Nasal cavity respiratory epithelium epithelial cell of viscerocranial mucosa (primary cell): ENCODE data around the gene MRPL36. TPM values are rescaled to one million over a fixed set of nuclear protein-coding genes. Genes with fewer than 3 reads are reported as not detected.

Experiments used
- total RNA-seq: library from RNA; depleted of rRNA; stranded (reverse); fragments of >200 nt; gene quantifications from 2 replicates; pipeline ENCODE4 v1.2.3, GENCODE V29; 2014

Gene MRPL36
- 60.9 and 87.8 TPM in 2 replicates for total RNA-seq

DNA sequence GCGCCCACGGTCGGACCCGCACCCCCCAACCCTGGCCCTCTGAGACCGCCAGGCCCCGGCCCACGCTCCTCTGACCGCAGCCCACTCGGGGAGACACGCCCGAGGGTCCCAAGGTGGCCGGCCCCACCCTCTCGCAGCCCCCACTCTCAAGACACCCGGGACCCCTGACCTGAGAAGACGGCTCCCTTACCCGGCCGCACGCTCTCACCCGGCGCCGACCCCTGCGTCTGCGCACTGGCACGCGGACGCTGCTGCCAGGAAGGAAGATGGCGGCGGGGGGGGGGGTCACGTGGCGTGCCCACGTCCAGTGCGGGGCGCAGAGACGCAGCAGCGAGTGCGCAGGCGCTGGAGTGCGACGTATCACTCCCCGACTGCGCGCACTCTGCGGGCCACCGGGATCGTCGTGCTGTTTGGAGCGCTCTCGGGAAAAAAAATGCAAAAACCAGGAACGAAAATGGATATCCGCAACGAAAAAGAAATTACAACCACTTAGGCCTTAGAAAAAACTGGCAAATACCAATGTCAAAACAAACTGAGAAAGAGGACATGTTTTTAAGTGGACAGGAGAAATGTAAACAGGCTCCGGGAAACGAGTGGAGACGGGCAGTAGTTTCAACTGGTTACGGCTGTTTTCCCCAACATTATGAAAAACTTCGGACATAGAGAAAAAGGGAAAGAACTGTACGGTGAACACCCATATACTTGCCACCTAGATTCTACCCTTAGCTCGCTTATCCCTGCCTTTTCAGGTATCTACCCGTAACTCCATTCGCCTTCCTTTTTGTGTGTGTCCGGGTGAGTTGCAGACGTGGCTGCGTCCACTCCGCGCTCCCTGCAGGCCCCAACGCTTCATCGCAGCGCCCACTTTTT is at the start of gene MRPL36:
Gene MRPL36, minus strand, starts transcription at position 236 of the 870 bp plus-strand sequence. CDS start 902 bp downstream, outside the sequence.

DNA sequence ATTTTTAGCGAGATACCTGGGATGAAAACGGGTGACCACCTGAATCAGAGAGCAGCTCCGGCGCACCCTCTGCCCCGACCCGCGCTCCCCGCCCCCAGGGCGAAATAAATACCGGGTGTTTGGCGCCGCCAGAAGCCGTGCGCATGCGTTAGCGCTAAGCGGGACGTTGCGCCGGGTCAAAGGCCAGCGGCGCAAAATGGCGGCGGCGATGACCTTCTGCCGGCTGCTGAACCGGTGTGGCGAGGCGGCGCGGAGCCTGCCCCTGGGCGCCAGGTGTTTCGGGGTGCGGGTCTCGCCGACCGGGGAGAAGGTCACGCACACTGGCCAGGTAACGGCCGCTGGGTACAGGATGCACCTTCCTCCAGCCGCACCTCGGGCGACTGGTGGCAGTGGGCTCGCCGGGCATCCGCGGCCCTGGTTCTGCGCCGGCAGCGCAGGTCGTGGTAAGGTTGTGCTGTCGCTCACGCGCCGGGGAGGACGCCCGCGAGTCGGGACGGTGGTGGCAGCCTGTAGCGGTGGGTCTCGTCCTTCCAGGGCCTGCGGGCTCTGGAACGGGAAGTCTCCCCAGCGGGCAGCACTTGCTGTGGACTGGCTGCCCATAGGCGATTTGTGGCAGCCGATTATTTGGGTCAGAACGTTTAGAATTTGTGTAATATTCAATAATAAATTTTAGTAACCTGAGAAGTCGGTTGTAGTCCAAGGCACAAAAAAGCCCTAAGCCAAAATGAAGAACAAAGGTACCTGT is 1.8 kb upstream of the MRPL36 start, which contains the start of gene NDUFS6:
Gene NDUFS6, plus strand, starts transcription at position 186 of the 745 bp plus-strand sequence. Its CDS starts 11 bp downstream, at position 197.

Other genes with a start within 250 kb of the MRPL36 start
- 37.1 and 47.2 TPM in 2 replicates for gene NDUFS6, start 1.6 kb upstream of the MRPL36 start, total RNA-seq
- 0.07 and 4.8 TPM in 2 replicates for gene IRX4, start 83.1 kb upstream of the MRPL36 start, total RNA-seq